Stimulated activated CD4-positive, alpha-beta T cell treated with anti-CD3 and anti-CD28 coated beads, Interleukin-1b, Interleukin-23, amount 100 ng/mL, for 4 hours (primary cell): ENCODE measurements around the gene GGPS1.
"Not testable (repeated sequence)": the region's sequence is repeated elsewhere in the genome, so short reads cannot be mapped to it uniquely, and the experiment has no call there.

Experiments
- DNase-seq, 2 donors: peaks; one replicate each; pipeline ENCODE4 v3.0.0-alpha.2; 2020; ENCODE audit warnings: low read depth in 2 of 2

The GGPS1 gene

DNA sequence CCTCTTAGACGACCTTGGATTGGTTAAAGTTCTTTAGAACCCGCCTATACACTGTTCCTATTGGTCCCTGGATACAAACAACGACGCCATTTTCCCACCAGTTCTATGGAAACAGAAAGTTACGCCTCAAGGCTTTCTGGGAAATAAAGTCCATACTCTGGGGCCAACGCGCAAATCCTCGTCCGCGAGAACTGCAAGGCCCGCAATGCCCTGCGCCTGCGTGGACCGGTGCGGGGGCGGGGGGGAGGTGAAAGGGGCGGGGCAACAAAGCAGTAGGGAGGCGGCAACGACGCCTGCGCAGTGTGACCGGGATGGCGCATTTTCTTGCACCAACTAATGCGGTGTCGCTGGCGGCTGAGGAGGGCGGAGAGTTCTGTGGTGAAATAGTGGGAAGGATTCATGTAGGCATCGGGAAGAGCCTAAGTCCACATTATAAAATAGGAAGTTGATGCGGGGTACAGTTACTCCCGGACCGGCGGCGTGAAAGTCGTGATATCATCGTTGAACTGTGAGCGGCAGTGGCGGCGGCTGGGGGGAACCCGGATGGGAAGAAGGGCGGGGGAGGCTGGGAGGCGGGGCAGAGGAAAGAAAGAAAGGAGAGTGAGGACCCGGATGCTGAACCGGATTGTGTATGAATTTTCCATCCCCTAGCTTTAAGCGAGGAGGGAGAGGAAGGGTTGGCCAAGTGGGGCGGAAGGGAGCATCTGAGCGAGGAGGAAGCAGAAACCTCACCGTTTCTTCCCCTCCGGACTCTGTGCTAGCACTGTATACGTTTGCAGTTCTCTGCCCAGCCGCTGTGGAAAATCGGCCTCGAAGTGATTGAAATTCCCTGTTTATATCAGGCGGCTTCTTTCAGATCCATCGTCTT lies at the start of gene GGPS1:
Gene GGPS1, plus strand, starts transcription at position 300 of the 868 bp plus-strand sequence. CDS start 6,695 bp downstream, outside the sequence.
- DNase-seq, result peak; percentile 98 to 99

GRCh38 chr1:235278915-235279292 lies 49.5 kb upstream of the GGPS1 start:
- no peak for DNase-seq

DNA sequence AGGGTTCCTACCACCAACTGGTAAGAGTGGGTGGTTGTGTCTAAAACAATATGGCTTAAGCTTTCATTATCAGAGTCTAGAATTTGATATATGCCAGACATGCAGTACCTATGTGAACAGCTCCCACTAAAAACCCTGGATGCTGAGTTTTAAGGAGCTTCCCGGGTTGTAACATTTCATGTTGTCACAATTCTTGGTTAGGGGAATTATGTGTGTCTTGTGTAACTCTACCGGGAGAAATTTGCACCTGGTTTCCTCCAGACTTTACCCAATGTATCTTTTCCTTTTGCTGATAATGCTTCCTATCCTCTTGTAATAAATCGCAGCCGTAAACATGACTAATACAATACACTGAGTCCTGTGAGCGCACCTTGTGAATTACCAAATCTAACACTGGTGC lies 48.7 kb upstream of the GGPS1 start:
- no peak for DNase-seq

DNA sequence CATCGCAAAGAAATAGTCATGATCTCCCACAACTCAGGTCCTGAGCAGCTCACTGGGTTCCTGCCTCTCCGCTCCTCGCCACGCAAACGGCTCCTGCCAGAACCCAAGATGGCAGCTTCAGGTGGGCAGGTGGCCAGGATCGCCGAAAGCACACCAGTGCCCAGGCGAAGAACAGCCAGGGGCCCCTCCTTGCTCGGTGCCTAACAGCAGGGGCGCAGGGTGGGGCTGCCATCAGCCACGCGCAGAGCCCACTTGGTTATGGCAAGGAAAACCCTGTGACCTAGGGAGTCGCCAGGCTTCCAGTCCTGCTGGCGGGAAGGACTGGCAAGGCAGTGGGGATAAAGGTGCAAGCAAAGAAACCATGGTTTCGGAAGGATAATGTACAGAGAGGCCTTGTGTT lies 47.9 kb upstream of the GGPS1 start:
- no peak for DNase-seq

GRCh38 chr1:235283636-235284035 lies 44.7 kb upstream of the GGPS1 start:
- DNase-seq, result not testable (repeated sequence)

GRCh38 chr1:235284231-235284769 lies 44.1 kb upstream of the GGPS1 start:
- DNase-seq, result no peak

DNA sequence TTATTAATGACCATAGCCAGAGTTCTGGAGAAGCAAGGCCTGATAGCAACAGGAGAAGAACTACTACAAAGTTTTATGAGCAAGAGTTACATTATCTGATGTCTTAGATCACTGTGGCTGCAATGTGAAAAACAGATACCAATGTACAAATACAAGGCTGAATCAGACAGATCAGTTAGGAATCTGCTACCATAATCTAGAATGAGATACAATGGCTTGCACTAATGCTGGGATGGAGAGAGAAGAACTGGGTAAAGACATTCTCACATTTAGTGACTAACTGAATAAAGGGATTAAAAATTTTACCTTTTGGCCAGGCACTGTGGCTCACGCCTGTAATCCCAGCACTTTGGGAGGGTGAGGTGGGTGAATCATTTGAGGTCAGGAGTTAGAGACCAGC lies 41.7 kb upstream of the GGPS1 start:
- DNase-seq, result no peak

DNA sequence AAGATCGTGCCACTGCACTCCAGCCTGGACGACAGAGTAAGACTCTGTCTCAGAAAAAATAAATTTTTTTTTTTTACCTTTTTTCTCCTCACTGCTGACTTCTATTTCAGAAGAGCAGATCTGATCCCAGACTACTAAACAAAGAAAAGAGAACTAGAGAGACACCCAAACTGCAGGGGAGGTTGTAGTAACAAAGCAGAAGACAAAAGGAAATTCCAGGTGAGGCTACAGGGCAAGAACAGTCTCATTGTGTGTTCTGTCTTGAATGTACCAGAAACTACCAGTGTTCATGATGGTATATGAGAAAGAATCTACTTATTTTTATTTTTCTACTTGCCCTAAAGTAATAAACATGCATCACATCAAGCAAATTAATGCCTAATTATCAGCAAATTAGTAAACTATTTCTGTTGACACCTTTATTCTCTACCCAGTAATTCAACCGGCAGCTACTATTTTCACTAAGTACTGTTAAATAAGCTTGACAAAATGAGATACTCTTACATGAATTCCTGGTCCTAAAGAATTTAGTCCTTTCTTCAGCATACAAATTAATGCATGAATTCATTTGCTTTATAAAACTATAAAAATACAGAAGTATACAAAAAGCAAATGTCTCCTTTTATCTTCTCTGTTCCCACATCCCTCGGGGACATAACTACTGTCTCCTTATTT lies 41.0 kb upstream of the GGPS1 start:
- DNase-seq, result no peak

DNA sequence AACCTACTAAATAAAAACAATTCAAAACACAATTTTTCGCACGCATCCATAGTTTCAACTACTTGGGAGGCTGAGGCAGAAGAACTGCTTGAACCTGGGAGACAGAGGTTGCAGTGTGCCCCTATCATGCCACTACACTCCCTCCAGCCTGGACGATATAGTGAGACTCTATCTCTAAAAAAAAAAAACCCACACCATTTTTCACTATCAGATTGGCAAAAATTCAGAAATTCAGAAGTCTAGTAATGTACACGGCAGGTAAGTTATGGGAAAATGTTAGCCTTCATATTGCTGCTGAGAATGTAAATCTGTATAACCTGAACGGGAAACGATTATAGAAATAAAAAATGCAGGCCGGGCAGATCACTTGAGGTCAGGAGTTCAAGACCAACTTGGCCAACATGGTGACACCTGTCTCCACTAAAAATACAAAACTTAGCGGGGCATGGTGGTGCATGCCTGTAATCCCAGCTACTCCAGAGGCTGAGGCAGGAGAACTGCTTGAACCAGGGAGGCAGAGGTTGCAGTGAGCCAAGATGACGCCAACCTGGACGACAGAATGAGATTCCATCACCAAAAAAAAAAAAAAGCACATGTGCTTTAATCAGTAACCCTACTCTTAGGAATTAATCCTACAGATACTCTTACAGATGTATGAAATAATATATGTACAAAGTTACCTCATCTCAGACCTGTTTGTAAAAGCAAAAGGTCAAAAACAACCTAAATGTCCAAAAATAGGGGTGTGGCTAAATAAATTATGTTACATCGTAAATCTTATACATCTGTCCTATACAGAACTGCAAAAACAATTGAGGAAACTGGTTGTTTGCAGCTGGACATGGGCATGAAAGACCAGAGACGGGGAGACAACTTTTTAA lies 38.3 kb upstream of the GGPS1 start:
- no peak for DNase-seq

- DNase-seq, result no peak
These were observed 37.4 kb upstream of the GGPS1 start for GRCh38 chr1:235290740-235291502.

- no peak for DNase-seq
These were observed 36.7 kb upstream of the GGPS1 start for GRCh38 chr1:235291599-235292091.

- DNase-seq, result no peak
These were observed 35.6 kb upstream of the GGPS1 start for GRCh38 chr1:235292790-235293189.

- no peak for DNase-seq
These were observed 34.9 kb upstream of the GGPS1 start for GRCh38 chr1:235293322-235293942.

DNA sequence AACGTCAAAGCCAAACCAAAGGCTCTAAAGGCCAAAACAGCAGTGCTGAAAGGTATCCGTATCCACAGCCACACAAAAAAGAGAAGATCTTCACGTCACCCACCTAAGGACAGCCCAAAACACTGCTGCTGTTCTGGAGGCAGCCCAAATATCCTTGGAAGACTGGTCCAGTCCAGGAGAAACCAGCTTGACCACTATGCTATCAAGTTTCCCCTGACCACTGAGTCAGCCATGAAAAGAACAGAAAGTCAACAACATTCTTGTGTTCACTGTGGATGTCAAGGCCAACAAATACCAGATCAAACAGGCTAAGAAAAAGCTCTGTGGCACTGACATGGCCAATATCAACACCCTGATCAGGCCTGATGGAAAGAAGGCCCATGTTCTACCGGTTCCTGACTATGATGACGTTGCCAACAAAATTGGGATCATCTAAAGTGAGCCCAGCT lies 32.4 kb upstream of the GGPS1 start:
- DNase-seq, result no peak

GRCh38 chr1:235296729-235297128 lies 31.6 kb upstream of the GGPS1 start:
- DNase-seq, result no peak

DNA sequence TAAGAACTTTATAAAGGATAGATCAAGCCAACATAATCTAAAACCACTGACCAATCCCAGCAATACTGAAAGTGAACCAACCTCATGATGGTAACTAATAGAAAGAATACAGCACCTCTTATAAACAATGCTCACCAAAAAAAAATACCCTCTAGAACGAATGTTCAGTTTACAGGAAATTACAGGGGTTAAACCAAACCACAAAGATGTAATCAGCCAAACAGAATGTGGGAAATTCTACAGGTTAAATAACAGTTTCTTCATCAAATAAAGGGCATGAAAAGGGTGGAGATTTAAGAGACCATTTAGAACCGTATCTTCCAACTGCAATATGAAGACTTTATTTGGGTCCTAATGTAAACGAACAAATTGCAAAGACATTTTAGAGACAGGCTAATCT lies 30.8 kb upstream of the GGPS1 start:
- DNase-seq, result no peak

DNA sequence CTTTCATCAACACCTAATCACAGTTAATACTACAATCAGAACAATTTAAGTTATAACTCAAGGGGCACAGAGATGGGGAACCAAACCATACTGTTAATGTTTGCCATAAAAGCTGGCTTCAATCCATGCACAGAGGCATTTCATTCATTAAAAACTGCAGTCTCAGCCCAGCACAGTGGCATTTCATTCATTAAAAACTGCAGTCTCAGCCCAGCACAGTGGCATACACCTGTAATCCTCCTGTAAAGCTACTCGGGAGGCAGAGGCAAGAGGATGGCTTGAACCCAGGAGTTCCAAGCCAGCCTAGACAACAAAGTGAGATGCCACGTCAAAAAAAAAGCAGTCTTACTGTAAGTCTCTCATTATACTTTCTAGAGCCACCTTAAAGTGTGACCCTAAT lies 29.6 kb upstream of the GGPS1 start:
- no peak for DNase-seq

- no peak for DNase-seq
These were observed 29.1 kb upstream of the GGPS1 start for GRCh38 chr1:235299169-235299858.

DNA sequence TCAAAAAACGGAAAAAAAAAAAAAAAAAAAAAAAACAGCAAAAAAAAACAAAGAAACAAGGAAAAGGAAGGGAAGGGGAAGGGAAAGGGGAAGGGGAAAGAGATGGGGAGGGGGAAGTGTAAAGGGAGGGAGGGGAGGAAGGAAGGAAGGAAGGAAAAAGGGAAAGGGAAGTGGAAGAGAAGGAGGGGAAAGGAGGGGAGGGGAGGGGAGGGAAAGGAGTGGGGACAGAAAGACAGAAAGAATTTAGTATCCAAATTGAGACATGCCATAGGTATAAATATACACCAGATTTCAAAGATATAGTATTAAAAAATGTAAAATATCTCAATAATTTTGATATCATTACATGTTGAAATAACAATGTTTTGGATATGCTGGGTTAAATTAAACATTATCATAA lies 26.2 kb upstream of the GGPS1 start:
- DNase-seq, result no peak
